ENCODE data around the gene MOCS3. TPM values are rescaled to one million over a fixed set of nuclear protein-coding genes. Genes with fewer than 3 reads are reported as not detected.

Gene MOCS3
- total and polyA plus RNA-seq, 10 of the 15 experiments (the other 5 are each of a cell fraction or from before 2014, with no cell fraction given) = 0.87 to 5.9 (median 3.6) TPM

GRCh38 chr20:50933589-50933988 is 25.0 kb upstream of the MOCS3 start:
- FAIRE-seq (no peak), DNase-seq (ENCODE audit: low read depth, low spot score) (no peak), ATAC-seq (no peak)
- no peak overlapping the region for H3K9ac ChIP-seq (ENCODE audit: control insufficient read depth, insufficient read depth, low read length)
- peaks cover 20% of the 10 kb centered on the region for H3K79me2 ChIP-seq (ENCODE audit: control insufficient read depth, insufficient read depth, low read length)
- in situ Hi-C loops (cut with MboI) (no loop called here), intact Hi-C loops (cut with micrococcal nuclease; ENCODE audit: unreplicated experiment) (no loop called here)
- ChIA-PET CTCF (interaction anchor here (0.7 to 13.0 kb wide), 6 partner anchors 10 to 139 kb away, joined by 3 to 336 read pairs (median 5); partner anchors contain the start of genes BCAS4, DPM1 and MOCS3), RAD21 (ENCODE audit: unreplicated experiment) (interaction anchor here (1.6 kb wide), 1 partner anchor 139 kb away, joined by 7 read pairs; no protein-coding TSS in a partner anchor), SMC1A (ENCODE audit: uncharacterized antibody, unreplicated experiment) (interaction anchor here (8.2 kb wide), 1 partner anchor 140 kb away, joined by 90 read pairs; the partner anchor contains the start of gene BCAS4), POLR2A (interaction anchor here (1.2 kb wide), 2 partner anchors 36 to 139 kb away, joined by 3 to 4 read pairs; partner anchors contain the start of gene BCAS4)
- H3K9me3 ChIP-seq (replicated peaks; ENCODE audit: control insufficient read depth, insufficient read depth, low read length) = no peaks in the 10 kb centered on the region
- H3K36me3 ChIP-seq (ENCODE audit: control insufficient read depth in 2 of 2, insufficient read depth in 2 of 2, low read length in 1 of 2) = peaks cover 0 to 29% of the 10 kb centered on the region in 2 experiments; a peak in 1 of 4 replicates
- H3K27ac ChIP-seq (ENCODE audit: control insufficient read depth, insufficient read depth) = no peak overlapping the region
- no peak for TF ChIP-seq ZBED1 (IDR thresholded peaks at IDR 0.05; ENCODE audit: borderline replicate concordance)
- no peak for TF ChIP-seq ESRRA (IDR thresholded peaks at IDR 0.05; ENCODE audit: low read length)
- no peak for TF ChIP-seq BCL11A (IDR thresholded peaks at IDR 0.05; ENCODE audit: low read depth, low read length)
- no peak for TF ChIP-seq SREBF1 (IDR thresholded peaks at IDR 0.05; ENCODE audit: low read length)
- TF ChIP-seq, protein P1, sequence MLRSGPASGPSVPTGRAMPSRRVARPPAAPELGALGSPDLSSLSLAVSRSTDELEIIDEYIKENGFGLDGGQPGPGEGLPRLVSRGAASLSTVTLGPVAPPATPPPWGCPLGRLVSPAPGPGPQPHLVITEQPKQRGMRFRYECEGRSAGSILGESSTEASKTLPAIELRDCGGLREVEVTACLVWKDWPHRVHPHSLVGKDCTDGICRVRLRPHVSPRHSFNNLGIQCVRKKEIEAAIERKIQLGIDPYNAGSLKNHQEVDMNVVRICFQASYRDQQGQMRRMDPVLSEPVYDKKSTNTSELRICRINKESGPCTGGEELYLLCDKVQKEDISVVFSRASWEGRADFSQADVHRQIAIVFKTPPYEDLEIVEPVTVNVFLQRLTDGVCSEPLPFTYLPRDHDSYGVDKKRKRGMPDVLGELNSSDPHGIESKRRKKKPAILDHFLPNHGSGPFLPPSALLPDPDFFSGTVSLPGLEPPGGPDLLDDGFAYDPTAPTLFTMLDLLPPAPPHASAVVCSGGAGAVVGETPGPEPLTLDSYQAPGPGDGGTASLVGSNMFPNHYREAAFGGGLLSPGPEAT (IDR thresholded peaks at IDR 0.05; ENCODE audit: low read depth) = no peak
- no peak for TF ChIP-seq MEF2B (IDR thresholded peaks at IDR 0.05; ENCODE audit: partially characterized antibody, poor library complexity, severe bottlenecking)
- TF ChIP-seq IRF4 (IDR thresholded peaks at IDR 0.05; ENCODE audit: low read depth, low read length) = no peak
- TF ChIP-seq CBX5 (IDR thresholded peaks at IDR 0.05; ENCODE audit: low read depth) = no peak
- TF ChIP-seq CREM (IDR thresholded peaks at IDR 0.05; ENCODE audit: low read depth) = no peak
- no peak for TF ChIP-seq ELK1 (IDR thresholded peaks at IDR 0.05; ENCODE audit: low read depth, low read length)
- no peak for TF ChIP-seq POU2F2 (IDR thresholded peaks at IDR 0.05; ENCODE audit: borderline replicate concordance, low read depth, low read length)
- TF ChIP-seq, protein P2, sequence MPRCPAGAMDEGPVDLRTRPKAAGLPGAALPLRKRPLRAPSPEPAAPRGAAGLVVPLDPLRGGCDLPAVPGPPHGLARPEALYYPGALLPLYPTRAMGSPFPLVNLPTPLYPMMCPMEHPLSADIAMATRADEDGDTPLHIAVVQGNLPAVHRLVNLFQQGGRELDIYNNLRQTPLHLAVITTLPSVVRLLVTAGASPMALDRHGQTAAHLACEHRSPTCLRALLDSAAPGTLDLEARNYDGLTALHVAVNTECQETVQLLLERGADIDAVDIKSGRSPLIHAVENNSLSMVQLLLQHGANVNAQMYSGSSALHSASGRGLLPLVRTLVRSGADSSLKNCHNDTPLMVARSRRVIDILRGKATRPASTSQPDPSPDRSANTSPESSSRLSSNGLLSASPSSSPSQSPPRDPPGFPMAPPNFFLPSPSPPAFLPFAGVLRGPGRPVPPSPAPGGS (IDR thresholded peaks at IDR 0.05; ENCODE audit: borderline replicate concordance, insufficient read depth, low read depth, low read length, poor library complexity, severe bottlenecking) = no peak
- TF ChIP-seq CHD1 (IDR thresholded peaks at IDR 0.05; ENCODE audit: low read depth, low read length) = no peak
- no peak for TF ChIP-seq USF2 (IDR thresholded peaks at IDR 0.05; ENCODE audit: borderline replicate concordance, low read depth, low read length)
- TF ChIP-seq, protein P3, sequence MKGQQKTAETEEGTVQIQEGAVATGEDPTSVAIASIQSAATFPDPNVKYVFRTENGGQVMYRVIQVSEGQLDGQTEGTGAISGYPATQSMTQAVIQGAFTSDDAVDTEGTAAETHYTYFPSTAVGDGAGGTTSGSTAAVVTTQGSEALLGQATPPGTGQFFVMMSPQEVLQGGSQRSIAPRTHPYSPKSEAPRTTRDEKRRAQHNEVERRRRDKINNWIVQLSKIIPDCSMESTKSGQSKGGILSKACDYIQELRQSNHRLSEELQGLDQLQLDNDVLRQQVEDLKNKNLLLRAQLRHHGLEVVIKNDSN (IDR thresholded peaks at IDR 0.05; ENCODE audit: borderline replicate concordance, extremely low read length, insufficient read depth, low read depth, low read length) = no peak
- TF ChIP-seq SP1 (IDR thresholded peaks at IDR 0.05; ENCODE audit: low read depth, low read length) = no peak
- no peak for TF ChIP-seq NR2F1 (conservative IDR thresholded peaks at IDR 0.05)
- no peak for TF ChIP-seq SMAD5 (IDR thresholded peaks at IDR 0.05; ENCODE audit: low read depth)
- no peak for TF ChIP-seq ZNF274 (IDR thresholded peaks at IDR 0.05; ENCODE audit: insufficient read depth, insufficient read length)
- H3K4me2 ChIP-seq (ENCODE audit: control insufficient read depth, insufficient read depth) = no peak overlapping the region
- H3K27me3 ChIP-seq (replicated peaks in 1 of 2; ENCODE audit: control insufficient read depth in 2 of 2, insufficient read depth in 2 of 2, low read length in 1 of 2) = no peaks in the 10 kb centered on the region
- no peak overlapping the region for H3K4me3 ChIP-seq
- no peak overlapping the region for H2AFZ ChIP-seq (ENCODE audit: control insufficient read depth, low read depth, low read length)
- 100% methylated on average over 1 of the region's 1 CpG for WGBS (ENCODE audit: insufficient coverage, insufficient replicate concordance, low lambda C conversion rate, missing lambda C conversion rate)
- no TSS peak for BruUV-seq (replicated peaks)
- H4K20me1 ChIP-seq (ENCODE audit: control insufficient read depth, insufficient read depth) = no peaks in the 10 kb centered on the region
- H3K4me1 ChIP-seq (ENCODE audit: control insufficient read depth, insufficient read depth, low read length) = peaks cover 5% of the 10 kb centered on the region; the same call in 1 of the 2 replicates
